ENCODE data around the gene ATXN2.
"Not testable (repeated sequence)": the region's sequence is repeated elsewhere in the genome, so short reads cannot be mapped to it uniquely, and the experiment has no call there.

ATXN2 gene

GRCh38 chr12:111494676-111495075 is 104.4 kb downstream of the ATXN2 start:
- no peak for DNase-seq

GRCh38 chr12:111492979-111493378 is 106.1 kb downstream of the ATXN2 start:
- DNase-seq = not testable (repeated sequence)

DNA sequence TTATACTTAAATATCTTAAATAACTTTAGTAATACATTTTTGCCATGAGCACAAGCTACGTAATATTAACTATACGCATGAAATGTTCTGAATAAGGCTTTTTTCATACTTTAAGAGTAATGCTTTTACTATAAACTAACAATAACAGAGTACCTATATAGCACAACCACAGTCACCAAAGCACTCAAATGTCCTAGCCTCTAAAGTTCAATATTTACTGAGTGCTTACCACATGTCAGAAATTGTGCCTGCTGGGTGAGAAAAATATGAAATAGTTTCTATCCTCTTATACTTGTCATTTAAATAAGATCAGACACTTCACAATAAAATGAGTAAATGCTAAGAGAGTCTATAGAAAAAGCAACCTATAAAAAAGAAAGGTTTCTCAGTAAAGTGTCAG is 110.3 kb downstream of the ATXN2 start:
- peak; percentile 9 for DNase-seq

DNA sequence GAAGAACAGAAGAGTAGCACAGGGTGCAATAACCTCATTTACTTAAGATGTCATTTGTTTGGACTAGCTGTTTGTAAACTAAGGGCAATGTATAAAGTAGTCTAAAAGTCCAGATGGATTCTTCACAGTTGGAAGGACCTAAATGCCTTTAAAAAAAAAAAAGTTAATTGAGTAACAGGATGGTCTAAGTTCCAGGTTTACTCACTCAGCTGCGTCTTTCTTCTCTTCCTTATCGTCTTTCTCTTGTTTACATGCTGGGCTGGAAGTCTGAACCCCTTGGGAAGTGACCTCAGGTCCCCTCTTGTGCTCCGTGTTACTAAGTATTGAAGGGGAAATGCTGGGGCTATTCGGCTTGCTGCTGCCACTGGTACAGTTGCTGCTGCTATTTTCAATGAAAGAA is 110.8 kb downstream of the ATXN2 start:
- DNase-seq = peak; percentile 85

DNA sequence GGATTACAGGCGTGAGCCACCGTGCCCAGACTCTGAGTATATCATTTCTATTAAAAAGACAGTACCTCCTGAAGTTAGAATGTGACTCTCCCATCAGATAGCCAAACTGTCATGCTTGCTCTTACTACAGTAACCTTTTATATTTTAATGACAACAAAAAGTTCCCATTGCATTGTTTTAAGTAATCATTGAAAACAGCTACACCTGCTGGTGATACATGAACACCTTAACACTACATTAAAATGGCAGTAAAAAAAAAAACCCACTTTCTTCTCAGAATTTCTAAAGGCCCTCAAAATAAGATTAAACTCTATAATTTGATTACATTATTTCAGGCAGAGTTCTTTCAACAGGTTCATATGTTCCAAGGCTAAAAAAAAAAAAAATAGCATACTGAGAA is 116.7 kb downstream of the ATXN2 start:
- DNase-seq = peak; percentile 4

DNA sequence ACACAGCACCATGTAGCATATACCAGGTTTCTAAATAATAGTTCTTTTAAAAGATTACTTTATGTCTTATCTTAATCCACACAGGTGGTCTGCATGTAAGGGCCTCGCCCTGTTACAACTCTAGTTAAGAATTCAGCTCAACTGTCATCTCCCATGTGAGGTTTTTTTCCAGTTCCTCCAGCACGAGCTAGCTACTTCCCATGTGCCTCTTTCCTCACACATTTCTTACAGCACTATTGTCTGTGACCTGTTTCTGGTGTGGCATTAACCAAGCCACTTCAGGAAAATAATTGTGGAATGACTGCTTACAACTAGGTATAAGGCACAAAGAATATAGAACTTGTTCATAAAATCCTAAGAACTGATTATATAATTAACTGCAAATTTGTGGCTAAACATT is 127.9 kb downstream of the ATXN2 start:
- no peak for DNase-seq

GRCh38 chr12:111469401-111469800 is 129.7 kb downstream of the ATXN2 start:
- no peak for DNase-seq

GRCh38 chr12:111467857-111468241 is 131.3 kb downstream of the ATXN2 start:
- DNase-seq = no peak

GRCh38 chr12:111467092-111467856 is 131.8 kb downstream of the ATXN2 start:
- DNase-seq = peak; percentile 55

- no peak for DNase-seq
Measured at GRCh38 chr12:111462210-111462769, 136.8 kb downstream of the ATXN2 start.

GRCh38 chr12:111460111-111460510 is 139.0 kb downstream of the ATXN2 start:
- not testable (repeated sequence) for DNase-seq

DNA sequence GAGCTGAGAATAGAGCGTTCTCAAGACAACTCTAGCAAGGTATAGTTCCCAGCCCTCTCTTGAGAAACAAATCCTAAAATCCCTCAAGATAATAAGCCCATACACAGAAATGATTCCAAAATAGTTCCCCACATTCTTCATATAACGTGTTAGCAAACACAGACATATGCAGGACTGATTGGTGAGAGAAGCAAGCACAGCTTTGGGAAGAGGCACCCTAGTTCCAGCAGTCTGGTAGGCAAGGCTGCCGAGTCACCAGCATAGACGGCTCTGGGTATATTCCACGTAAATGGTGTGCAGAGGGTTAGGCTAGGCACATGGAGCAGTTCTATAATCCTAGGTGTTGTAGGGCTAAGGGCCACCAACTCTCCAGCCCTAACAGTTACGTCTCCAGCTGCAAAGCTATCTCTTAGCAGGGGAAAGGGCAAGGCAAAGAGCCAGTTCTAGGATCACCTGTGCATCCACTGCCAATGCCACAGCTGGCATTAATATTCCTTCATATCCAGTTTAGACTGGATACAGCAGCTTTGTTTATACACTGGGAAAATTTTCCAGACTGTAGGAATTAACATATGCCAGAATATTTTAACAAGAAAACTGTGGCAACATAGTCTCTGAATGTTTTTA is 140.5 kb downstream of the ATXN2 start:
- no peak for DNase-seq

DNA sequence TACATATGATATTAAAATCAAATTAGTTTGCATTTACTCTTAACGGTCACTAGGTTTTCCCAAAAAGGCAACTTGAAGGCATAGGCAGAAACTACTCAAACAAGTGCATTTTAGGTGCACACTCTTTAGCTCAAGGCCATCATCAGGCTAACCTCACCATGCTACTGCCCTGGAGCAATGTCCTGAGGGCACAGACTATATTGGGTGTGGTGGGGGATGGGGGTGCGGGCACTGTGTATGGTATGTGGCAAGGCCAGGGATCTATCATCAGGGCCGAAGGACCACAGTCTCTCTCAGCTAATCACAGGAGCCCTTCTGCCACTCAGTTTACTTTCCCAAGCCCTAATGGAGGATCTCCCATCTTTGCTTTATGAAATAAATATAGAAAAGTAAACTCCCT is 141.5 kb downstream of the ATXN2 start:
- DNase-seq = no peak

GRCh38 chr12:111457071-111457470 is 142.0 kb downstream of the ATXN2 start:
- no peak for DNase-seq

GRCh38 chr12:111455448-111456320 is 143.4 kb downstream of the ATXN2 start:
- DNase-seq = no peak

- DNase-seq = no peak
Measured at GRCh38 chr12:111454716-111455447, 144.2 kb downstream of the ATXN2 start.

- DNase-seq = no peak
Measured at GRCh38 chr12:111454311-111454710, 144.8 kb downstream of the ATXN2 start.

- no peak for DNase-seq
Measured at GRCh38 chr12:111453071-111453989, 145.8 kb downstream of the ATXN2 start.

DNA sequence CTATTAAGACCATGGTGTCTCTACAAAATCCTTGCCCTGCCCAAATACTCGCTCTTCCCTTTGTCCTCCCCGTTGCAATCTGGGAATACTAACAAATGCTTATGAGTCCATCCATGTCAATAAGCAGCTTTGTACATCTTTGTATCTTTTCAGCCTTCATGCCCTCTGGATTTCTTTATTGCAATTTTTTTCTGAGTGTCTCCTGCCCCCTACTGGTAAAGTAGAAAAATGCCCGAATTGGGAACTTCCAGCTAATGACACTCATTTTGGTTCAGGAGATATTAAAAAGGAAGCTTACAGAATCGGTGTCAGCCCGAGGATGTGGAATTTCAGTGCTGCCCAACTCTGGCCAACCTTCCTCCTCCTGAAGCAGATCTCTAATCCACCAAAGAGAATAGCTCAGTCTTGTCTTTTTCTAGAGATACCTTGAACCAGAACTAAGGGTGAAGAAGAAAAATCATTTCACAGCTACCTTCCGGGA is 147.4 kb downstream of the ATXN2 start:
- peak; percentile 60 for DNase-seq

- no peak for DNase-seq
Measured at GRCh38 chr12:111451232-111451631, 147.9 kb downstream of the ATXN2 start.

DNA sequence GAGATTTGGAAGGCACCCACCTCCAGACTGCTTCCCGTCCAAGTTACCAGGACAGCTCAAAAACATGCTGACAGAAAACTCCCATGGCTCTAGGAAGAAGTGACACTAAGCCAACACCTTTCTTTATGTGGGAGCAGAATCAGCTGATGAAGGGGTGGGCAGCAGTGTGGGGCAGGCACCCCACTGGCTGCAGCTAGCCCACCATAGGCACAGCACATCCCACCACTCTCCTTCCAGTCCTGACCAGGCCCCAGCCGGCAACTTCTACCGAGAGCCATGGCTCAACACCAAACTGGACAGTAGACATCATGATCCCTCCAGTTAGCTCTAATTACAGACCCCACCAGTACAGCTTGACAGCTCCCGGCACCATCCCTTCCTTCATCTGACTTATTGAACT is 148.4 kb downstream of the ATXN2 start:
- no peak for DNase-seq

All from NCI-H69 (cell line).